ENCODE data around the gene NR5A1. TPM values are rescaled to one million over a fixed set of nuclear protein-coding genes. Genes with fewer than 3 reads are reported as not detected.

Gene NR5A1
- total RNA-seq, 4 donors from 2014 or later = not detected

GRCh38 chr9:124481115-124481514 is 26.1 kb downstream of the NR5A1 start:
- WGBS, 2 donors (ENCODE audit: low coverage in 1 of 2) = 65% methylated on average over 11 of the region's 17 CpGs; no CpG with 5 or more reads in 1 of the 2 donors
- Histone ChIP-seq H3K27me3 (peaks cover 80% of the 10 kb centered on the region), H3K27ac (no peak overlapping the region), H3K4me1 (peaks cover 0 to 11% (median 8%) of the 10 kb centered on the region in 4 donors), H3K36me3 (no peaks in the 10 kb centered on the region), H3K9me3 (no peaks in the 10 kb centered on the region), H3K4me3 (no peak overlapping the region)
- in situ Hi-C loops (cut with MboI; ENCODE audit: low pct_ligation_motif_present in 1 of 4, low pct_unique_long_range_greater_than_20kb in 1 of 4, low sequenced_read_pairs in 3 of 4) (no loop called here), intact Hi-C loops (cut with DNase I; ENCODE audit: low total_unique reads) (no loop called here)
- no peak for DNase-seq
- TF ChIP-seq EP300 (IDR thresholded peaks at IDR 0.05; ENCODE audit: low read depth) (no peak), POLR2A (IDR thresholded peaks at IDR 0.05) (no peak), CTCF (IDR thresholded peaks at IDR 0.05) (no peak), POLR2AphosphoS5 (IDR thresholded peaks at IDR 0.05) (no peak)

GRCh38 chr9:124480621-124480981 is 26.6 kb downstream of the NR5A1 start:
- WGBS, 2 donors (ENCODE audit: low coverage in 1 of 2) = 24% methylated on average over 7 of the region's 7 CpGs; no CpG with 5 or more reads in 1 of the 2 donors
- Histone ChIP-seq H3K9me3 (no peaks in the 10 kb centered on the region), H3K36me3 (no peaks in the 10 kb centered on the region), H3K27me3 (peaks cover 80% of the 10 kb centered on the region), H3K4me1 (peaks cover 0 to 11% (median 8%) of the 10 kb centered on the region in 4 donors), H3K4me3 (no peak overlapping the region), H3K27ac (no peak overlapping the region)
- intact Hi-C loops (cut with DNase I; ENCODE audit: low total_unique reads) (no loop called here), in situ Hi-C loops (cut with MboI; ENCODE audit: low pct_ligation_motif_present in 1 of 4, low pct_unique_long_range_greater_than_20kb in 1 of 4, low sequenced_read_pairs in 3 of 4) (no loop called here)
- no peak for DNase-seq
- TF ChIP-seq CTCF (IDR thresholded peaks at IDR 0.05) (peak in 3 of 5 experiments; percentile 21 to 29 (median 24)), POLR2A (IDR thresholded peaks at IDR 0.05) (no peak)

GRCh38 chr9:124479947-124480620 is 27.1 kb downstream of the NR5A1 start:
- intact Hi-C loops (cut with DNase I; ENCODE audit: low total_unique reads) (no loop called here), in situ Hi-C loops (cut with MboI; ENCODE audit: low pct_ligation_motif_present in 1 of 4, low pct_unique_long_range_greater_than_20kb in 1 of 4, low sequenced_read_pairs in 3 of 4) (no loop called here)
- peaks cover 76% of the 10 kb centered on the region for H3K27me3 ChIP-seq

GRCh38 chr9:124479371-124479770 is 27.8 kb downstream of the NR5A1 start:
- in situ Hi-C loops (cut with MboI; ENCODE audit: low pct_ligation_motif_present in 1 of 4, low pct_unique_long_range_greater_than_20kb in 1 of 4, low sequenced_read_pairs in 3 of 4) (no loop called here), intact Hi-C loops (cut with DNase I; ENCODE audit: low total_unique reads) (no loop called here)
- Histone ChIP-seq H3K27me3 (peaks cover 72% of the 10 kb centered on the region), H3K4me1 (peaks cover 0 to 11% (median 8%) of the 10 kb centered on the region in 4 donors), H3K27ac (no peak overlapping the region), H3K4me3 (no peak overlapping the region), H3K36me3 (no peaks in the 10 kb centered on the region), H3K9me3 (no peaks in the 10 kb centered on the region)
- TF ChIP-seq POLR2A (IDR thresholded peaks at IDR 0.05) = no peak
- no peak for TF ChIP-seq POLR2AphosphoS5 (IDR thresholded peaks at IDR 0.05)
- TF ChIP-seq EP300 (IDR thresholded peaks at IDR 0.05; ENCODE audit: low read depth) = no peak
- no peak for TF ChIP-seq CTCF (IDR thresholded peaks at IDR 0.05)
- WGBS, 2 donors (ENCODE audit: low coverage in 1 of 2) = 87% methylated on average over 16 of the region's 16 CpGs; no CpG with 5 or more reads in 1 of the 2 donors
- DNase-seq = no peak

More at GRCh38 chr9:124479947-124480620, 27.1 kb downstream of the NR5A1 start:
- H3K4me1 ChIP-seq = peaks cover 0 to 11% (median 8%) of the 10 kb centered on the region in 4 donors
- no peak overlapping the region for H3K4me3 ChIP-seq
- H3K36me3 ChIP-seq = no peaks in the 10 kb centered on the region
- no peak for TF ChIP-seq POLR2AphosphoS5 (IDR thresholded peaks at IDR 0.05)
- TF ChIP-seq EP300 (IDR thresholded peaks at IDR 0.05; ENCODE audit: low read depth) = no peak
- TF ChIP-seq CTCF (IDR thresholded peaks at IDR 0.05) = no peak
- no peak for TF ChIP-seq POLR2A (IDR thresholded peaks at IDR 0.05)
- H3K27ac ChIP-seq = no peak overlapping the region
- no peak for DNase-seq
- 40 to 55% methylated on average over 1 to 6 of the region's 6 CpGs for WGBS, 2 donors (ENCODE audit: low coverage in 1 of 2)
- no peaks in the 10 kb centered on the region for H3K9me3 ChIP-seq

Data from transverse colon (tissue), 4 donors.